WTC11 (cell line): Measurements from ENCODE around the gene NCAPH2. TPM values are rescaled to one million over a fixed set of nuclear protein-coding genes. Genes with fewer than 3 reads are reported as not detected.

ENCODE experiments used
- ATAC-seq: fragments of 200-7000 bp; cut with Tn5 transposase; 2 replicates; pipeline ENCODE4 v1.10.0; 2021; ENCODE audit warnings: mild to moderate bottlenecking, moderate library complexity
- CTCF ChIA-PET: fragments of 300-600 bp; sonication (Branson Sonifier 250); formaldehyde crosslinking; loops from one replicate; lab custom pipeline; 2021; ENCODE audit warnings: antibody characterized with exemption; lab: Charles Lee
- POLR2A ChIA-PET: fragments of 350-600 bp; sonication (Branson Sonifier 250); formaldehyde crosslinking; loops from one replicate; lab custom pipeline; 2021; ENCODE audit warnings: antibody characterized with exemption; lab: Charles Lee
- DNase-seq: peaks from one replicate; pipeline ENCODE4 v3.0.0; 2021; ENCODE audit warnings: low spot score
- H3K27ac Mint-ChIP-seq: 2 replicates; pipeline ENCODE4 v1.8.0; 2021; ENCODE audit warnings: mixed read lengths
- H3K27me3 Mint-ChIP-seq: 2 replicates; pipeline ENCODE4 v1.8.0; 2021; ENCODE audit warnings: low read depth, mild to moderate bottlenecking, moderate library complexity, mixed read lengths
- H3K36me3 Mint-ChIP-seq: 2 replicates; pipeline ENCODE4 v1.8.0; 2021; ENCODE audit warnings: mixed read lengths
- H3K4me1 Mint-ChIP-seq: 2 replicates; pipeline ENCODE4 v1.8.0; 2022; ENCODE audit warnings: mixed read lengths
- H3K4me3 Mint-ChIP-seq: 2 replicates; pipeline ENCODE4 v1.8.0; 2021; ENCODE audit warnings: mild to moderate bottlenecking, moderate library complexity, mixed read lengths
- H3K9me3 Mint-ChIP-seq: 2 replicates; pipeline ENCODE4 v1.8.0; 2021; ENCODE audit warnings: mixed read lengths
- CREB1 ChIP-seq: sonication (generic); formaldehyde crosslinking; IDR thresholded peaks from 2 replicates; pipeline ENCODE4 v1.8.0; 2023; ENCODE audit warnings: mild to moderate bottlenecking, missing genetic modification reagents
- CREM ChIP-seq: sonication (generic); formaldehyde crosslinking; IDR thresholded peaks from 2 replicates; pipeline ENCODE4 v1.8.1; 2022; ENCODE audit warnings: mild to moderate bottlenecking, missing genetic modification reagents, moderate library complexity
- ELF4 ChIP-seq: sonication (generic); formaldehyde crosslinking; IDR thresholded peaks from 2 replicates; pipeline ENCODE4 v1.8.1; 2022; ENCODE audit warnings: low read depth, mild to moderate bottlenecking, moderate library complexity, missing genetic modification reagents
- ESRRA ChIP-seq: sonication (generic); formaldehyde crosslinking; IDR thresholded peaks from 2 replicates; pipeline ENCODE4 v1.8.1; 2022; ENCODE audit warnings: mild to moderate bottlenecking, missing genetic modification reagents, borderline replicate concordance
- FOXJ3 ChIP-seq: sonication (generic); formaldehyde crosslinking; IDR thresholded peaks from 2 replicates; pipeline ENCODE4 v1.9.0; 2021; ENCODE audit warnings: missing genetic modification reagents, mild to moderate bottlenecking, borderline replicate concordance
- IRF2 ChIP-seq: sonication (generic); formaldehyde crosslinking; IDR thresholded peaks from 2 replicates; pipeline ENCODE4 v1.8.0; 2022; ENCODE audit warnings: low read depth, missing genetic modification reagents, borderline replicate concordance
- JAZF1 ChIP-seq: fragments of 250-450 bp; sonication (Bioruptor Pico); IDR thresholded peaks from 2 replicates; pipeline ENCODE4 v1.9.0; 2021; ENCODE audit warnings: moderate library complexity, mild to moderate bottlenecking, inconsistent platforms
- KAT7 ChIP-seq: sonication (generic); formaldehyde crosslinking; IDR thresholded peaks from 2 replicates; pipeline ENCODE4 v1.8.1; 2023; ENCODE audit warnings: missing genetic modification reagents, mild to moderate bottlenecking, borderline replicate concordance
- NFE2L1 ChIP-seq: sonication (generic); formaldehyde crosslinking; IDR thresholded peaks from 2 replicates; pipeline ENCODE4 v1.8.1; 2023; ENCODE audit warnings: missing genetic modification reagents
- PRRX2 ChIP-seq: fragments of 250-450 bp; sonication (Bioruptor Pico); IDR thresholded peaks from 2 replicates; pipeline ENCODE4 v1.8.0; 2021; ENCODE audit warnings: mild to moderate bottlenecking
- TEAD4 ChIP-seq: sonication (generic); formaldehyde crosslinking; IDR thresholded peaks from 2 replicates; pipeline ENCODE4 v1.8.0; 2022; ENCODE audit warnings: mild to moderate bottlenecking, missing genetic modification reagents
- ZBTB21 ChIP-seq: sonication (generic); formaldehyde crosslinking; IDR thresholded peaks from 2 replicates; pipeline ENCODE4 v1.8.1; 2023; ENCODE audit warnings: mild to moderate bottlenecking, missing genetic modification reagents, borderline replicate concordance
- ZNF138 ChIP-seq: sonication (generic); formaldehyde crosslinking; conservative IDR thresholded peaks from 2 replicates; pipeline ENCODE4 v1.8.1; 2022; ENCODE audit warnings: mild to moderate bottlenecking, moderate library complexity, missing genetic modification reagents
- ZNF263 ChIP-seq: sonication (generic); formaldehyde crosslinking; IDR thresholded peaks from 2 replicates; pipeline ENCODE4 v1.8.1; 2022; ENCODE audit warnings: low read depth, mild to moderate bottlenecking, moderate library complexity, missing genetic modification reagents
- ZNF671 ChIP-seq: fragments of 250-450 bp; sonication (Bioruptor Pico); IDR thresholded peaks from 2 replicates; pipeline ENCODE4 v1.8.0; 2021; ENCODE audit warnings: mild to moderate bottlenecking
- total RNA-seq: library from RNA; stranded (reverse); gene quantifications from 3 replicates; pipeline ENCODE4 v1.2.3, GENCODE V29; 2021
- TF ChIP-seq, protein P1 (sequence below): fragments of 250-450 bp; sonication (Bioruptor Pico); IDR thresholded peaks from 2 replicates; pipeline ENCODE4 v1.9.0; 2021; ENCODE audit warnings: moderate library complexity, mild to moderate bottlenecking, inconsistent platforms, borderline replicate concordance
- TF ChIP-seq, protein P2 (sequence below): sonication (generic); formaldehyde crosslinking; conservative IDR thresholded peaks from 2 replicates; pipeline ENCODE4 v1.8.1; 2022; ENCODE audit warnings: mild to moderate bottlenecking, missing genetic modification reagents
- TF ChIP-seq, protein P3 (sequence below): sonication (generic); formaldehyde crosslinking; IDR thresholded peaks from 2 replicates; pipeline ENCODE4 v1.8.0; 2022; ENCODE audit warnings: missing genetic modification reagents
- TF ChIP-seq, protein P4 (sequence below): sonication (generic); formaldehyde crosslinking; IDR thresholded peaks from 2 replicates; pipeline ENCODE4 v1.8.1; 2023; ENCODE audit warnings: mild to moderate bottlenecking, missing genetic modification reagents
- TF ChIP-seq, protein P5 (sequence below): fragments of 250-450 bp; sonication (Bioruptor Pico); IDR thresholded peaks from 2 replicates; pipeline ENCODE4 v2.1.2; 2022; ENCODE audit warnings: mild to moderate bottlenecking, moderate library complexity
- TF ChIP-seq, protein P6 (sequence below): sonication (generic); formaldehyde crosslinking; IDR thresholded peaks from 2 replicates; pipeline ENCODE4 v1.8.1; 2023; ENCODE audit warnings: mild to moderate bottlenecking, missing genetic modification reagents, borderline replicate concordance

The NCAPH2 gene
- total RNA-seq, 1 experiment from 2014 or later, result 78.4 TPM

DNA sequence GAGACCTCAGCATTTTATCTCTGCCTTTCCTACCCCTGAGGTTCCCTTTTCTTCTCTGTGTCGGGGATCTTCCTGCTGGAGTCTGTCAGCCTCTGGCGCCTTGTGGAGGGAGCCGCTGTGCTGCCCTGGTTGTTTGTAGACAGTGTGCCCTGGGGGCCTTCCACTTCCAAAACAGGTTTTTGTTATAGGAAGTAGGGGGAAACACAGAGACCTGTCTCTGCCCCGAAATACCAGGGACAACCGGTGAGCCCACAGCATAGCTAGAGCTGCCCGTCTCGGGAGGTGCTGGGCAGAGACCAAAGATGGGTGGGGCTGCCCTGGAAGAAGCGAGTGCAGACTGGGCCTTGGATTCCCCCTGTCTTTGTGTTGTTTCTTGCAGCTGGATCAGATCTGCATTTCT lies 8.0 kb downstream of the NCAPH2 start:
- Mint-ChIP-seq H3K27ac (no peak overlapping the region), H3K27me3 (no peaks in the 10 kb centered on the region), H3K4me3 (no peak overlapping the region), H3K9me3 (no peaks in the 10 kb centered on the region), H3K4me1 (no peaks in the 10 kb centered on the region), H3K36me3 (peaks cover 15% of the 10 kb centered on the region)
- TF ChIP-seq ZNF671 (CRISPR knock-in tag), result no peak
- TF ChIP-seq, protein P1, sequence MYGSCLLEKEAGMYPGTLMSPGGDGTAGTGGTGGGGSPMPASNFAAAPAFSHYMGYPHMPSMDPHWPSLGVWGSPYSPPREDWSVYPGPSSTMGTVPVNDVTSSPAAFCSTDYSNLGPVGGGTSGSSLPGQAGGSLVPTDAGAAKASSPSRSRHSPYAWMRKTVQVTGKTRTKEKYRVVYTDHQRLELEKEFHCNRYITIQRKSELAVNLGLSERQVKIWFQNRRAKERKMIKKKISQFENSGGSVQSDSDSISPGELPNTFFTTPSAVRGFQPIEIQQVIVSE, result no peak
- TF ChIP-seq, protein P2, sequence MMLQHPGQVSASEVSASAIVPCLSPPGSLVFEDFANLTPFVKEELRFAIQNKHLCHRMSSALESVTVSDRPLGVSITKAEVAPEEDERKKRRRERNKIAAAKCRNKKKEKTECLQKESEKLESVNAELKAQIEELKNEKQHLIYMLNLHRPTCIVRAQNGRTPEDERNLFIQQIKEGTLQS (CRISPR knock-in tag), result no peak
- no peak for TF ChIP-seq KAT7
- TF ChIP-seq ESRRA, result no peak
- POLR2A ChIA-PET, result interaction anchor here (0.7 kb wide), 1 partner anchor 53 kb away, joined by 4 read pairs; no protein-coding TSS in a partner anchor
- DNase-seq, result no peak
- CTCF ChIA-PET, result interaction anchor here (0.7 kb wide), 1 partner anchor 10 kb away, joined by 3 read pairs; no protein-coding TSS in a partner anchor
- ATAC-seq, result no peak

DNA sequence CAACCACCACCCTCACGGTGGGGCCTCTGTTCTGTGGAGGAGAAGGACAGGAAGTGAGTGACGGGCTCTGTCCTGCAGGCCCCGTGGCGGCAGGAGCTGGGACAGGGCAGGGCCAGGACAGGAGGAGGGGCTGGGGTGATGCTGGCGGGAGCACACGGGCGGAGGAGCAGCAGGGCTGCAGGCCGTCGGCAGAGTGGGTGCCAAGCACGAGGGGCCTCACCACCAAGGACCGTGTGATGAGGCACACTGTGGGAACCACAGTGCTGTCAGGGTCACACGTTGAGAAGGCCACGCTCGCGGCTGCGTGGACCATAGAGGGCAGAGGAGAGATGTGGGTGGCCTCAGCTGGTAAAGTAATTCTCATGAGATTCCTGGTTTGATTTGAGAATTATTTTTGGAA lies 8.9 kb downstream of the NCAPH2 start:
- no peak for ATAC-seq
- CTCF ChIA-PET, result interaction anchor here (0.8 to 0.9 kb wide), 3 partner anchors 8 to 103 kb away, joined by 3 read pairs; partner anchors contain the start of gene SCO2
- H3K4me1 Mint-ChIP-seq, result no peaks in the 10 kb centered on the region
- H3K27ac Mint-ChIP-seq, result no peak overlapping the region
- H3K27me3 Mint-ChIP-seq, result no peaks in the 10 kb centered on the region
- no peaks in the 10 kb centered on the region for H3K9me3 Mint-ChIP-seq
- no peak for DNase-seq
- POLR2A ChIA-PET, result no interaction called here
- H3K36me3 Mint-ChIP-seq, result peaks cover 15% of the 10 kb centered on the region
- no peak overlapping the region for H3K4me3 Mint-ChIP-seq
- no peak for TF ChIP-seq JAZF1 (CRISPR knock-in tag)
- TF ChIP-seq ZNF138 (CRISPR knock-in tag), result no peak
- no peak for TF ChIP-seq ZNF671 (CRISPR knock-in tag)
- TF ChIP-seq, protein P3, sequence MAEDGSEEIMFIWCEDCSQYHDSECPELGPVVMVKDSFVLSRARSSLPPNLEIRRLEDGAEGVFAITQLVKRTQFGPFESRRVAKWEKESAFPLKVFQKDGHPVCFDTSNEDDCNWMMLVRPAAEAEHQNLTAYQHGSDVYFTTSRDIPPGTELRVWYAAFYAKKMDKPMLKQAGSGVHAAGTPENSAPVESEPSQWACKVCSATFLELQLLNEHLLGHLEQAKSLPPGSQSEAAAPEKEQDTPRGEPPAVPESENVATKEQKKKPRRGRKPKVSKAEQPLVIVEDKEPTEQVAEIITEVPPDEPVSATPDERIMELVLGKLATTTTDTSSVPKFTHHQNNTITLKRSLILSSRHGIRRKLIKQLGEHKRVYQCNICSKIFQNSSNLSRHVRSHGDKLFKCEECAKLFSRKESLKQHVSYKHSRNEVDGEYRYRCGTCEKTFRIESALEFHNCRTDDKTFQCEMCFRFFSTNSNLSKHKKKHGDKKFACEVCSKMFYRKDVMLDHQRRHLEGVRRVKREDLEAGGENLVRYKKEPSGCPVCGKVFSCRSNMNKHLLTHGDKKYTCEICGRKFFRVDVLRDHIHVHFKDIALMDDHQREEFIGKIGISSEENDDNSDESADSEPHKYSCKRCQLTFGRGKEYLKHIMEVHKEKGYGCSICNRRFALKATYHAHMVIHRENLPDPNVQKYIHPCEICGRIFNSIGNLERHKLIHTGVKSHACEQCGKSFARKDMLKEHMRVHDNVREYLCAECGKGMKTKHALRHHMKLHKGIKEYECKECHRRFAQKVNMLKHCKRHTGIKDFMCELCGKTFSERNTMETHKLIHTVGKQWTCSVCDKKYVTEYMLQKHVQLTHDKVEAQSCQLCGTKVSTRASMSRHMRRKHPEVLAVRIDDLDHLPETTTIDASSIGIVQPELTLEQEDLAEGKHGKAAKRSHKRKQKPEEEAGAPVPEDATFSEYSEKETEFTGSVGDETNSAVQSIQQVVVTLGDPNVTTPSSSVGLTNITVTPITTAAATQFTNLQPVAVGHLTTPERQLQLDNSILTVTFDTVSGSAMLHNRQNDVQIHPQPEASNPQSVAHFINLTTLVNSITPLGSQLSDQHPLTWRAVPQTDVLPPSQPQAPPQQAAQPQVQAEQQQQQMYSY (CRISPR knock-in tag), result no peak
- TF ChIP-seq, protein P4, sequence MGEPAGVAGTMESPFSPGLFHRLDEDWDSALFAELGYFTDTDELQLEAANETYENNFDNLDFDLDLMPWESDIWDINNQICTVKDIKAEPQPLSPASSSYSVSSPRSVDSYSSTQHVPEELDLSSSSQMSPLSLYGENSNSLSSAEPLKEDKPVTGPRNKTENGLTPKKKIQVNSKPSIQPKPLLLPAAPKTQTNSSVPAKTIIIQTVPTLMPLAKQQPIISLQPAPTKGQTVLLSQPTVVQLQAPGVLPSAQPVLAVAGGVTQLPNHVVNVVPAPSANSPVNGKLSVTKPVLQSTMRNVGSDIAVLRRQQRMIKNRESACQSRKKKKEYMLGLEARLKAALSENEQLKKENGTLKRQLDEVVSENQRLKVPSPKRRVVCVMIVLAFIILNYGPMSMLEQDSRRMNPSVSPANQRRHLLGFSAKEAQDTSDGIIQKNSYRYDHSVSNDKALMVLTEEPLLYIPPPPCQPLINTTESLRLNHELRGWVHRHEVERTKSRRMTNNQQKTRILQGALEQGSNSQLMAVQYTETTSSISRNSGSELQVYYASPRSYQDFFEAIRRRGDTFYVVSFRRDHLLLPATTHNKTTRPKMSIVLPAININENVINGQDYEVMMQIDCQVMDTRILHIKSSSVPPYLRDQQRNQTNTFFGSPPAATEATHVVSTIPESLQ (CRISPR knock-in tag), result no peak
- TF ChIP-seq CREB1, result no peak
- TF ChIP-seq ZNF263 (CRISPR knock-in tag), result no peak
- TF ChIP-seq FOXJ3 (CRISPR knock-in tag), result no peak
- no peak for TF ChIP-seq CREM (CRISPR knock-in tag)
- TF ChIP-seq, protein P1, result no peak
- TF ChIP-seq NFE2L1 (CRISPR knock-in tag), result no peak
- no peak for TF ChIP-seq TEAD4 (CRISPR knock-in tag)
- TF ChIP-seq, protein P5, sequence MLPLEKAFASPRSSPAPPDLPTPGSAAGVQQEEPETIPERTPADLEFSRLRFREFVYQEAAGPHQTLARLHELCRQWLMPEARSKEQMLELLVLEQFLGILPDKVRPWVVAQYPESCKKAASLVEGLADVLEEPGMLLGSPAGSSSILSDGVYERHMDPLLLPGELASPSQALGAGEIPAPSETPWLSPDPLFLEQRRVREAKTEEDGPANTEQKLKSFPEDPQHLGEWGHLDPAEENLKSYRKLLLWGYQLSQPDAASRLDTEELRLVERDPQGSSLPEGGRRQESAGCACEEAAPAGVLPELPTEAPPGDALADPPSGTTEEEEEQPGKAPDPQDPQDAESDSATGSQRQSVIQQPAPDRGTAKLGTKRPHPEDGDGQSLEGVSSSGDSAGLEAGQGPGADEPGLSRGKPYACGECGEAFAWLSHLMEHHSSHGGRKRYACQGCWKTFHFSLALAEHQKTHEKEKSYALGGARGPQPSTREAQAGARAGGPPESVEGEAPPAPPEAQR (CRISPR knock-in tag), result no peak
- TF ChIP-seq ELF4 (CRISPR knock-in tag), result no peak
- TF ChIP-seq PRRX2, result no peak
- TF ChIP-seq IRF2 (CRISPR knock-in tag), result no peak
- TF ChIP-seq ZBTB21 (CRISPR knock-in tag), result no peak
- TF ChIP-seq, protein P6, sequence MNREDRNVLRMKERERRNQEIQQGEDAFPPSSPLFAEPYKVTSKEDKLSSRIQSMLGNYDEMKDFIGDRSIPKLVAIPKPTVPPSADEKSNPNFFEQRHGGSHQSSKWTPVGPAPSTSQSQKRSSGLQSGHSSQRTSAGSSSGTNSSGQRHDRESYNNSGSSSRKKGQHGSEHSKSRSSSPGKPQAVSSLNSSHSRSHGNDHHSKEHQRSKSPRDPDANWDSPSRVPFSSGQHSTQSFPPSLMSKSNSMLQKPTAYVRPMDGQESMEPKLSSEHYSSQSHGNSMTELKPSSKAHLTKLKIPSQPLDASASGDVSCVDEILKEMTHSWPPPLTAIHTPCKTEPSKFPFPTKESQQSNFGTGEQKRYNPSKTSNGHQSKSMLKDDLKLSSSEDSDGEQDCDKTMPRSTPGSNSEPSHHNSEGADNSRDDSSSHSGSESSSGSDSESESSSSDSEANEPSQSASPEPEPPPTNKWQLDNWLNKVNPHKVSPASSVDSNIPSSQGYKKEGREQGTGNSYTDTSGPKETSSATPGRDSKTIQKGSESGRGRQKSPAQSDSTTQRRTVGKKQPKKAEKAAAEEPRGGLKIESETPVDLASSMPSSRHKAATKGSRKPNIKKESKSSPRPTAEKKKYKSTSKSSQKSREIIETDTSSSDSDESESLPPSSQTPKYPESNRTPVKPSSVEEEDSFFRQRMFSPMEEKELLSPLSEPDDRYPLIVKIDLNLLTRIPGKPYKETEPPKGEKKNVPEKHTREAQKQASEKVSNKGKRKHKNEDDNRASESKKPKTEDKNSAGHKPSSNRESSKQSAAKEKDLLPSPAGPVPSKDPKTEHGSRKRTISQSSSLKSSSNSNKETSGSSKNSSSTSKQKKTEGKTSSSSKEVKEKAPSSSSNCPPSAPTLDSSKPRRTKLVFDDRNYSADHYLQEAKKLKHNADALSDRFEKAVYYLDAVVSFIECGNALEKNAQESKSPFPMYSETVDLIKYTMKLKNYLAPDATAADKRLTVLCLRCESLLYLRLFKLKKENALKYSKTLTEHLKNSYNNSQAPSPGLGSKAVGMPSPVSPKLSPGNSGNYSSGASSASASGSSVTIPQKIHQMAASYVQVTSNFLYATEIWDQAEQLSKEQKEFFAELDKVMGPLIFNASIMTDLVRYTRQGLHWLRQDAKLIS, result no peak
- TF ChIP-seq, all 79 proteins: peak for 0
